Nephron progenitor cell (in vitro differentiated cells): ENCODE results near the gene PDCL3.

Experiments used
- DNase-seq: peaks from one replicate; pipeline ENCODE4 v3.0.0; 2021
- H3K27ac Mint-ChIP-seq: 2 replicates; pipeline ENCODE4 v1.8.0; 2021; ENCODE audit warnings: mild to moderate bottlenecking, moderate library complexity, mixed read lengths
- H3K27me3 Mint-ChIP-seq: 2 replicates; pipeline ENCODE4 v1.8.0; 2021; ENCODE audit warnings: mild to moderate bottlenecking, low read depth, mixed read lengths; ENCODE audit not compliant: poor library complexity
- H3K36me3 Mint-ChIP-seq: 2 replicates; pipeline ENCODE4 v1.8.0; 2021; ENCODE audit warnings: low read depth, mixed read lengths
- H3K4me1 Mint-ChIP-seq: 2 replicates; pipeline ENCODE4 v1.8.0; 2021; ENCODE audit warnings: mixed read lengths
- H3K4me3 Mint-ChIP-seq: 2 replicates; pipeline ENCODE4 v1.8.0; 2021; ENCODE audit warnings: mild to moderate bottlenecking, moderate library complexity, mixed read lengths
- H3K9me3 Mint-ChIP-seq: 2 replicates; pipeline ENCODE4 v1.8.0; 2021; ENCODE audit warnings: mild to moderate bottlenecking, moderate library complexity, mixed read lengths
- TF ChIP-seq, protein P1 (sequence below): fragments of 200-600 bp; sonication (generic); IDR thresholded peaks from 2 replicates; pipeline ENCODE4 v1.5.0; 2021; ENCODE audit warnings: antibody characterized with exemption

Gene PDCL3

GRCh38 chr2:100524331-100524730, 38.5 kb upstream of the PDCL3 start:
- Mint-ChIP-seq H3K4me3 (no peak overlapping the region), H3K36me3 (no peaks in the 10 kb centered on the region), H3K27ac (no peak overlapping the region), H3K4me1 (peaks cover 5% of the 10 kb centered on the region), H3K9me3 (peaks cover 3% of the 10 kb centered on the region), H3K27me3 (peaks cover 7% of the 10 kb centered on the region)
- no peak for DNase-seq
- TF ChIP-seq, protein P1, sequence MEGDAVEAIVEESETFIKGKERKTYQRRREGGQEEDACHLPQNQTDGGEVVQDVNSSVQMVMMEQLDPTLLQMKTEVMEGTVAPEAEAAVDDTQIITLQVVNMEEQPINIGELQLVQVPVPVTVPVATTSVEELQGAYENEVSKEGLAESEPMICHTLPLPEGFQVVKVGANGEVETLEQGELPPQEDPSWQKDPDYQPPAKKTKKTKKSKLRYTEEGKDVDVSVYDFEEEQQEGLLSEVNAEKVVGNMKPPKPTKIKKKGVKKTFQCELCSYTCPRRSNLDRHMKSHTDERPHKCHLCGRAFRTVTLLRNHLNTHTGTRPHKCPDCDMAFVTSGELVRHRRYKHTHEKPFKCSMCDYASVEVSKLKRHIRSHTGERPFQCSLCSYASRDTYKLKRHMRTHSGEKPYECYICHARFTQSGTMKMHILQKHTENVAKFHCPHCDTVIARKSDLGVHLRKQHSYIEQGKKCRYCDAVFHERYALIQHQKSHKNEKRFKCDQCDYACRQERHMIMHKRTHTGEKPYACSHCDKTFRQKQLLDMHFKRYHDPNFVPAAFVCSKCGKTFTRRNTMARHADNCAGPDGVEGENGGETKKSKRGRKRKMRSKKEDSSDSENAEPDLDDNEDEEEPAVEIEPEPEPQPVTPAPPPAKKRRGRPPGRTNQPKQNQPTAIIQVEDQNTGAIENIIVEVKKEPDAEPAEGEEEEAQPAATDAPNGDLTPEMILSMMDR, result no peak

DNA sequence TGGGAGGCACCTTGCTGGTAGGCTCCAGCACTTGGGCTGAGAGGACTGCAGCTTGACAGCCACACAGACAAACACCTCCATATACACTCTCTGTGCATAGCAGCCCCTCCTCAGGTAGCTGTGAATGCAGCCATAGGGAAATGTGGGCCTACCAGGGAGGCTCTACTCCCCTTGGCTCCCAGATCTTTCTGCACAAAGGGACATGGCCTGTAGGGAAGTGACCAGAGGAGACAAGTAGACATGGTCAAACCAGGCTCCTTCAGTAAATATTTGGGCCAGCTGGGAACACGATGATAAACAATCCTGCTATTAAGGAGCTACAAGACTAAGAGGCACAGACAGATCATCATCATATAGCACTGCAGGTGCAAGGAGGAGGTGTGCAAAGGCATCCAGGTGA, 35.9 kb upstream of the PDCL3 start:
- no peaks in the 10 kb centered on the region for H3K9me3 Mint-ChIP-seq
- no peak overlapping the region for H3K4me3 Mint-ChIP-seq
- H3K27me3 Mint-ChIP-seq, result peaks cover 7% of the 10 kb centered on the region
- H3K4me1 Mint-ChIP-seq, result peaks cover 5% of the 10 kb centered on the region
- DNase-seq, result no peak
- H3K36me3 Mint-ChIP-seq, result no peaks in the 10 kb centered on the region
- TF ChIP-seq, protein P1, result no peak
- no peak overlapping the region for H3K27ac Mint-ChIP-seq

GRCh38 chr2:100527440-100528015, 35.3 kb upstream of the PDCL3 start:
- Mint-ChIP-seq H3K4me3 (no peak overlapping the region), H3K27me3 (peaks cover 7% of the 10 kb centered on the region), H3K9me3 (no peaks in the 10 kb centered on the region), H3K36me3 (no peaks in the 10 kb centered on the region), H3K27ac (peak overlapping the region; percentile 84), H3K4me1 (peaks cover 5% of the 10 kb centered on the region)
- DNase-seq, result no peak
- TF ChIP-seq, protein P1, result no peak

DNA sequence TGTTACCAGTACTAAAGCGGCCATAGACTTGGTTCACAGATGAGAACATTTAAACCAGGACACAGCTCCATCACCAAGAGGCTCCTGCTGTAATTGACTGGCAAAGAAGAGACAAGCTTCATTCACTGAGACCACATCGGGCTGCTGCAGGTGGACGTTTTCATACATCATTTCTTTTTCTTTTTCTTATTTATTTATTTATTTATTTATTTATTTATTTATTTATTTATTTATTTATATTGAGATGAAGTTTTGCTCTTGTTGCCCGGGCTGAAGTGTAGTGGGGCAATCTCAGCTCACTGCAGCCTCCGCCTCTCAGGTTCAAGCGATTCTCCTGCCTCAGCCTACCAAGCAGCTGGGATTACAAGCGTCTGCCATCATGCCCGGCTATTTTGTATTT, 33.6 kb upstream of the PDCL3 start:
- Mint-ChIP-seq H3K36me3 (no peaks in the 10 kb centered on the region), H3K4me1 (peaks cover 5% of the 10 kb centered on the region), H3K27me3 (peaks cover 7% of the 10 kb centered on the region), H3K9me3 (no peaks in the 10 kb centered on the region), H3K27ac (no peak overlapping the region), H3K4me3 (no peak overlapping the region)
- TF ChIP-seq, protein P1, result no peak
- DNase-seq, result no peak

- peaks cover 5% of the 10 kb centered on the region for H3K4me1 Mint-ChIP-seq
- no peaks in the 10 kb centered on the region for H3K9me3 Mint-ChIP-seq
- peaks cover 7% of the 10 kb centered on the region for H3K27me3 Mint-ChIP-seq
- no peak overlapping the region for H3K27ac Mint-ChIP-seq
- H3K4me3 Mint-ChIP-seq, result no peak overlapping the region
- TF ChIP-seq, protein P1, result no peak
- no peaks in the 10 kb centered on the region for H3K36me3 Mint-ChIP-seq
- DNase-seq, result no peak
Measured at GRCh38 chr2:100529900-100530299, 32.9 kb upstream of the PDCL3 start.

DNA sequence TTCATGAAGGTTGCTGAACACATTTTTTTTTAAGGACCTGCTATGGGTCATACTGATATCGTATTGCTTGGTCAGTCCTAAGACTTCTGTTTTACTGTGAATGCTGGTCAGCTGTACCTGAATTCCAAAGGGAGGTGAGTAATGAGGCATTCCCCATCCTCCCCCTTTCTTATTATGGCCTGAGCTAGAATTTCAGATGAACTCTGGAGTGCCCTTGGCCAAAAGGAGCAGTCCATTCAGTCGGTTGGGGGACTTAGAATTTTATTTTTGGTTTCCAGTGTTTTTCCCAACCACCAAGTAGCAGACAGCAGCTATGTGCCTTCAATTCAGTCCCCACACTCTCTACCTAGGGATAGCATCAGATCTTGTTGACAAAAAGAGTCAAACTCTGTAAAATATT, 26.9 kb upstream of the PDCL3 start:
- TF ChIP-seq, protein P1, result no peak
- Mint-ChIP-seq H3K27me3 (peaks cover 5% of the 10 kb centered on the region), H3K36me3 (no peaks in the 10 kb centered on the region), H3K9me3 (no peaks in the 10 kb centered on the region), H3K4me3 (no peak overlapping the region), H3K4me1 (peaks cover 5% of the 10 kb centered on the region), H3K27ac (peak overlapping the region; percentile 81)
- no peak for DNase-seq
